Keratinocyte (primary cell): Measurements from ENCODE around the gene OR2AK2.

Experiments
- CTCF ChIP-seq, 3 experiments: IDR thresholded peaks in 1 of 3; conservative IDR thresholded peaks in 1 of 3; optimal IDR thresholded peaks in 1 of 3; 2 replicates in 2 of 3; 3 replicates in 1 of 3; pipeline versions ENCODE3 to v1.5.1; 2011; ENCODE audit warnings: low read length in 3 of 3, mild to moderate bottlenecking in 3 of 3, moderate library complexity in 2 of 3, control low read depth in 1 of 3, inconsistent platforms in 1 of 3; ENCODE audit not compliant: insufficient read depth in 2 of 3; ENCODE audit errors: extremely low read depth in 1 of 3
- EZH2 ChIP-seq: IDR thresholded peaks from one replicate; pipeline ENCODE4 v1.6.1; 2012; ENCODE audit warnings: inconsistent platforms, mild to moderate bottlenecking, low read length, moderate library complexity

GRCh38 chr1:247924868-247925267 is 40.2 kb upstream of the OR2AK2 start, which contains the start of gene OR2AJ1:
- TF ChIP-seq CTCF (optimal IDR thresholded peaks at IDR 0.05 in 1 of 3, IDR thresholded peaks at IDR 0.05 in 1 of 3, conservative IDR thresholded peaks at IDR 0.05 in 1 of 3; ENCODE audit: extremely low read depth in 1 of 3, insufficient read depth in 2 of 3, low read length in 3 of 3) (no peak), EZH2 (no peak)
